HepG2 (cell line): ENCODE results near the gene HSPA1B. TPM values are rescaled to one million over a fixed set of nuclear protein-coding genes. Genes with fewer than 3 reads are reported as not detected.

Experiments
- AGO2 ChIP-seq: fragments of 200-400 bp; formaldehyde crosslinking; optimal IDR thresholded peaks from 2 replicates; pipeline ENCODE3; 2017; ENCODE audit warnings: mild to moderate bottlenecking, low read depth, low read length, moderate library complexity
- ATF7 ChIP-seq, 2 experiments: fragments of 450-650 bp in 1 of 2; sonication (generic) in 1 of 2; formaldehyde crosslinking in 1 of 2; IDR thresholded peaks; 2 replicates each; pipeline versions ENCODE4 v1.4.0 to v1.6.1; 2016 to 2020; ENCODE audit warnings: antibody characterized with exemption in 1 of 2, mild to moderate bottlenecking in 1 of 2, missing genetic modification reagents in 1 of 2
- CCAR2 ChIP-seq: fragments of 200-400 bp; formaldehyde crosslinking; optimal IDR thresholded peaks from 2 replicates; pipeline ENCODE3; 2018; ENCODE audit warnings: low read depth, mild to moderate bottlenecking, low read length, moderate library complexity
- CCDC6 ChIP-seq: sonication (generic); formaldehyde crosslinking; IDR thresholded peaks from 2 replicates; pipeline ENCODE4 v1.8.1; 2022; ENCODE audit warnings: mild to moderate bottlenecking, missing genetic modification reagents, moderate library complexity
- CHD4 ChIP-seq: fragments of 200-600 bp; sonication (generic); IDR thresholded peaks from 2 replicates; pipeline ENCODE4 v1.7.0; 2017; ENCODE audit warnings: mild to moderate bottlenecking, low read length, borderline replicate concordance
- CREB1 ChIP-seq, 2 experiments: fragments of 450-650 bp in 1 of 2; IDR thresholded peaks; 2 replicates each; pipeline ENCODE4 v1.6.1; 2016 to 2017; ENCODE audit warnings: control low read depth in 1 of 2, mild to moderate bottlenecking in 1 of 2, missing compliant biosample characterization in 1 of 2, missing genetic modification characterization in 1 of 2
- FLYWCH1 ChIP-seq: sonication (generic); formaldehyde crosslinking; IDR thresholded peaks from 2 replicates; pipeline ENCODE4 v1.8.1; 2023; ENCODE audit warnings: mild to moderate bottlenecking, missing genetic modification reagents
- FOXK2 ChIP-seq: fragments of 450-650 bp; IDR thresholded peaks from 2 replicates; pipeline ENCODE4 v1.6.1; 2016
- MED1 ChIP-seq: sonication (generic); formaldehyde crosslinking; IDR thresholded peaks from 2 replicates; pipeline ENCODE4 v1.4.0; 2020; ENCODE audit warnings: missing genetic modification reagents
- MED13 ChIP-seq: sonication (generic); formaldehyde crosslinking; IDR thresholded peaks from 2 replicates; pipeline ENCODE4 v1.5.0; 2020; ENCODE audit warnings: missing genetic modification reagents
- NFE2L1 ChIP-seq: sonication (generic); formaldehyde crosslinking; IDR thresholded peaks from 2 replicates; pipeline ENCODE4 v1.4.0; 2020; ENCODE audit warnings: missing genetic modification reagents, mild to moderate bottlenecking, borderline replicate concordance
- NR2C2 ChIP-seq: sonication (generic); formaldehyde crosslinking; IDR thresholded peaks from 2 replicates; pipeline ENCODE4 v1.4.0; 2020; ENCODE audit warnings: missing genetic modification reagents, mild to moderate bottlenecking, moderate library complexity, borderline replicate concordance
- NR2F6 ChIP-seq, 2 experiments: IDR thresholded peaks; 2 replicates each; pipeline ENCODE4 v1.6.1; 2016; ENCODE audit warnings: antibody characterized with exemption in 1 of 2, mild to moderate bottlenecking in 1 of 2
- SALL2 ChIP-seq: sonication (generic); formaldehyde crosslinking; IDR thresholded peaks from 2 replicates; pipeline ENCODE4 v1.8.1; 2023; ENCODE audit warnings: mild to moderate bottlenecking, missing genetic modification reagents, inconsistent platforms
- TCF7L2 ChIP-seq: IDR thresholded peaks from 2 replicates; pipeline ENCODE4 v1.6.1; 2011; ENCODE audit warnings: mild to moderate bottlenecking, low read depth, low read length, moderate library complexity
- ZFYVE20 ChIP-seq: sonication (generic); formaldehyde crosslinking; IDR thresholded peaks from 2 replicates; pipeline ENCODE4 v1.8.0; 2023; ENCODE audit warnings: low read depth, mild to moderate bottlenecking, moderate library complexity, missing genetic modification reagents, borderline replicate concordance
- ZNF224 ChIP-seq: sonication (generic); formaldehyde crosslinking; IDR thresholded peaks from 2 replicates; pipeline ENCODE4 v1.5.0; 2020; ENCODE audit warnings: mild to moderate bottlenecking, missing genetic modification reagents
- ZNF260 ChIP-seq: sonication (generic); formaldehyde crosslinking; IDR thresholded peaks from 2 replicates; pipeline ENCODE4 v1.4.0; 2020; ENCODE audit warnings: missing genetic modification reagents, low read depth, mild to moderate bottlenecking, borderline replicate concordance
- ZNF7 ChIP-seq: IDR thresholded peaks from 2 replicates; pipeline ENCODE4 v1.6.1; 2016; ENCODE audit warnings: missing biosample characterization, missing genetic modification reagents
- ZNF703 ChIP-seq: sonication (generic); formaldehyde crosslinking; IDR thresholded peaks from 2 replicates; pipeline ENCODE4 v1.5.1; 2020; ENCODE audit warnings: missing genetic modification reagents, mild to moderate bottlenecking, moderate library complexity, borderline replicate concordance
- ZNF780A ChIP-seq: sonication (generic); formaldehyde crosslinking; IDR thresholded peaks from 2 replicates; pipeline ENCODE4 v1.8.0; 2022; ENCODE audit warnings: mild to moderate bottlenecking, missing genetic modification reagents, moderate library complexity
- polyA plus RNA-seq, 8 experiments: library from polyadenylated mRNA; depleted of rRNA in 3 of 8; stranded (reverse) in 7 of 8; unstranded in 1 of 8; fragments of >200 nt; fragmentation: Illumina TruSeq in 4 of 8; extraction: Trizol in 4 of 8; gene quantifications; 2 replicates each; pipeline versions ENCODE4 v1.2.1 to v1.2.3, GENCODE V29; 2011 to 2016; ENCODE audit warnings: low read depth in 4 of 8, missing spikeins in 1 of 8, mixed read lengths in 1 of 8; ENCODE audit not compliant: insufficient read depth in 1 of 8
- total RNA-seq, 5 experiments: library from RNA; depleted of rRNA; stranded (reverse); fragments of >200 nt; fragmentation: Illumina TruSeq; extraction: Trizol; gene quantifications; 2 replicates each; pipeline ENCODE4 v1.2.3, GENCODE V29; 2016; ENCODE audit warnings: low read depth in 1 of 5
- TF ChIP-seq, protein P1 (sequence below): sonication (generic); formaldehyde crosslinking; IDR thresholded peaks from 2 replicates; pipeline ENCODE4 v1.5.0; 2020; ENCODE audit warnings: mild to moderate bottlenecking, missing genetic modification reagents
- TF ChIP-seq, protein P2 (sequence below): IDR thresholded peaks from 2 replicates; pipeline ENCODE4 v1.6.1; 2016; ENCODE audit warnings: control low read depth
- TF ChIP-seq, protein P3 (sequence below): sonication (generic); formaldehyde crosslinking; IDR thresholded peaks from 2 replicates; pipeline ENCODE4 v1.8.1; 2023; ENCODE audit warnings: mild to moderate bottlenecking, missing genetic modification reagents
- TF ChIP-seq, protein P4 (sequence below): sonication (generic); formaldehyde crosslinking; IDR thresholded peaks from 2 replicates; pipeline ENCODE4 v1.5.0; 2020; ENCODE audit warnings: missing genetic modification reagents
- TF ChIP-seq, protein P5 (sequence below): sonication (generic); formaldehyde crosslinking; IDR thresholded peaks from 2 replicates; pipeline ENCODE4 v1.4.0; 2020; ENCODE audit warnings: missing genetic modification reagents; ENCODE audit errors: not compliant biosample characterization

HSPA1B gene
- total and polyA plus RNA-seq, 2 of the 13 experiments (the other 11 are each of a cell fraction or from before 2014, with no cell fraction given): 26.0 to 186 TPM

DNA sequence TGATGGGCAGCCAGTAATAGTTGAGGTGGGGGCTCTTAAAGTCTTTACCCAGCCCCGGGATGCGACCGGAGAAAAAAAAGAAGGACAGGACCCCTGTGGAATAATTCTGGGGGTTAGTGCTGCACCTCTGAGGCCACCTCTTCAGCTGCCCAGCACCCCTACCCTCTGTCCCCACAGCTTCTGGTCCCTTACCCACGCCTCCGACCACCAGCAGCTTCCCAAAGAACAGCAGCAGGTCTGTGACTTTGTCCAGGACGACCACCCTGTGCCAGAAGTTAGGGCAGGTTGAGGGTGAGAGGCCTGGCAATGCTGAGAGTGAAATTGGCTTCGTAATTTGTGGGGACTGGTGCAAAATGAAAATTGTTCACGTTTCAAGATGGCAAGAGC lies 37.3 kb downstream of the HSPA1B start (continued):
- TF ChIP-seq NFE2L1 (CRISPR knock-in tag): no peak
- TF ChIP-seq, protein P1, sequence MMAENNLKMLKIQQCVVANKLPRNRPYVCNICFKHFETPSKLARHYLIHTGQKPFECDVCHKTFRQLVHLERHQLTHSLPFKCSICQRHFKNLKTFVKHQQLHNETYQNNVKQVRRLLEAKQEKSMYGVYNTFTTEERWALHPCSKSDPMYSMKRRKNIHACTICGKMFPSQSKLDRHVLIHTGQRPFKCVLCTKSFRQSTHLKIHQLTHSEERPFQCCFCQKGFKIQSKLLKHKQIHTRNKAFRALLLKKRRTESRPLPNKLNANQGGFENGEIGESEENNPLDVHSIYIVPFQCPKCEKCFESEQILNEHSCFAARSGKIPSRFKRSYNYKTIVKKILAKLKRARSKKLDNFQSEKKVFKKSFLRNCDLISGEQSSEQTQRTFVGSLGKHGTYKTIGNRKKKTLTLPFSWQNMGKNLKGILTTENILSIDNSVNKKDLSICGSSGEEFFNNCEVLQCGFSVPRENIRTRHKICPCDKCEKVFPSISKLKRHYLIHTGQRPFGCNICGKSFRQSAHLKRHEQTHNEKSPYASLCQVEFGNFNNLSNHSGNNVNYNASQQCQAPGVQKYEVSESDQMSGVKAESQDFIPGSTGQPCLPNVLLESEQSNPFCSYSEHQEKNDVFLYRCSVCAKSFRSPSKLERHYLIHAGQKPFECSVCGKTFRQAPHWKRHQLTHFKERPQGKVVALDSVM: no peak
- TF ChIP-seq, protein P2, sequence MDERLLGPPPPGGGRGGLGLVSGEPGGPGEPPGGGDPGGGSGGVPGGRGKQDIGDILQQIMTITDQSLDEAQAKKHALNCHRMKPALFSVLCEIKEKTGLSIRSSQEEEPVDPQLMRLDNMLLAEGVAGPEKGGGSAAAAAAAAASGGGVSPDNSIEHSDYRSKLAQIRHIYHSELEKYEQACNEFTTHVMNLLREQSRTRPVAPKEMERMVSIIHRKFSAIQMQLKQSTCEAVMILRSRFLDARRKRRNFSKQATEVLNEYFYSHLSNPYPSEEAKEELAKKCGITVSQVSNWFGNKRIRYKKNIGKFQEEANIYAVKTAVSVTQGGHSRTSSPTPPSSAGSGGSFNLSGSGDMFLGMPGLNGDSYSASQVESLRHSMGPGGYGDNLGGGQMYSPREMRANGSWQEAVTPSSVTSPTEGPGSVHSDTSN (CRISPR knock-in tag): no peak
- TF ChIP-seq CHD4: no peak
- TF ChIP-seq MED13 (CRISPR knock-in tag): no peak
- TF ChIP-seq ZNF260: no peak
- TF ChIP-seq MED1 (CRISPR knock-in tag): no peak
- TF ChIP-seq ZFYVE20 (CRISPR knock-in tag): no peak
- no peak for TF ChIP-seq AGO2
- TF ChIP-seq CCDC6 (CRISPR knock-in tag): no peak
- TF ChIP-seq FLYWCH1 (CRISPR knock-in tag): no peak
- TF ChIP-seq NR2F6 (IDR thresholded peaks at IDR 0.05): no peak
- no peak for TF ChIP-seq NR2F6 (CRISPR knock-in tag; IDR thresholded peaks at IDR 0.05)
- no peak for TF ChIP-seq NR2C2 (CRISPR knock-in tag)
- TF ChIP-seq, protein P3, sequence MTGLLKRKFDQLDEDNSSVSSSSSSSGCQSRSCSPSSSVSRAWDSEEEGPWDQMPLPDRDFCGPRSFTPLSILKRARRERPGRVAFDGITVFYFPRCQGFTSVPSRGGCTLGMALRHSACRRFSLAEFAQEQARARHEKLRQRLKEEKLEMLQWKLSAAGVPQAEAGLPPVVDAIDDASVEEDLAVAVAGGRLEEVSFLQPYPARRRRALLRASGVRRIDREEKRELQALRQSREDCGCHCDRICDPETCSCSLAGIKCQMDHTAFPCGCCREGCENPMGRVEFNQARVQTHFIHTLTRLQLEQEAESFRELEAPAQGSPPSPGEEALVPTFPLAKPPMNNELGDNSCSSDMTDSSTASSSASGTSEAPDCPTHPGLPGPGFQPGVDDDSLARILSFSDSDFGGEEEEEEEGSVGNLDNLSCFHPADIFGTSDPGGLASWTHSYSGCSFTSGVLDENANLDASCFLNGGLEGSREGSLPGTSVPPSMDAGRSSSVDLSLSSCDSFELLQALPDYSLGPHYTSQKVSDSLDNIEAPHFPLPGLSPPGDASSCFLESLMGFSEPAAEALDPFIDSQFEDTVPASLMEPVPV: no peak
- no peak for TF ChIP-seq ZNF703 (CRISPR knock-in tag)
- TF ChIP-seq CCAR2: no peak
- TF ChIP-seq TCF7L2: no peak
- TF ChIP-seq ATF7 (IDR thresholded peaks at IDR 0.05): no peak
- no peak for TF ChIP-seq ATF7 (CRISPR knock-in tag; IDR thresholded peaks at IDR 0.05)
- TF ChIP-seq, protein P4, sequence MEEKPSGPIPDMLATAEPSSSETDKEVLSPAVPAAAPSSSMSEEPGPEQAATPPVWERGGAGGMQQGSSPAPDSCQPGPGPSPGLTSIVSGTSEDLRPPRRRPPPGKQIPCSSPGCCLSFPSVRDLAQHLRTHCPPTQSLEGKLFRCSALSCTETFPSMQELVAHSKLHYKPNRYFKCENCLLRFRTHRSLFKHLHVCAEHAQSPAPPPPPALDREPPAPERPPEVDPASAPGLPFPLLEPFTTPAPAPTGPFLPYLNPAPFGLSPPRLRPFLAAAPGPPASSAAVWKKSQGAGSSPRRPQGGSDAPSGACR: no peak
- TF ChIP-seq FOXK2: no peak
- TF ChIP-seq ZNF780A (CRISPR knock-in tag): no peak
- TF ChIP-seq ZNF7: no peak
- TF ChIP-seq CREB1 (IDR thresholded peaks at IDR 0.05): no peak
- TF ChIP-seq CREB1 (CRISPR knock-in tag; IDR thresholded peaks at IDR 0.05): no peak
- TF ChIP-seq, protein P5, sequence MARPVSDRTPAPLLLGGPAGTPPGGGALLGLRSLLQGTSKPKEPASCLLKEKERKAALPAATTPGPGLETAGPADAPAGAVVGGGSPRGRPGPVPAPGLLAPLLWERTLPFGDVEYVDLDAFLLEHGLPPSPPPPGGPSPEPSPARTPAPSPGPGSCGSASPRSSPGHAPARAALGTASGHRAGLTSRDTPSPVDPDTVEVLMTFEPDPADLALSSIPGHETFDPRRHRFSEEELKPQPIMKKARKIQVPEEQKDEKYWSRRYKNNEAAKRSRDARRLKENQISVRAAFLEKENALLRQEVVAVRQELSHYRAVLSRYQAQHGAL (CRISPR knock-in tag): no peak
- no peak for TF ChIP-seq ZNF224 (CRISPR knock-in tag)
- TF ChIP-seq SALL2 (CRISPR knock-in tag): no peak
